MM.1S (cell line): Measurements from ENCODE around the gene SAMD4A.

Source experiments
- DNase-seq: peaks from one replicate; pipeline ENCODE4 v3.0.0-alpha.2; 2015
- H2AFZ ChIP-seq: fragments of 300-600 bp; sonication (generic); 2 replicates; pipeline ENCODE4 v1.6.0; 2016; ENCODE audit warnings: antibody characterized with exemption, low read length
- H3F3A ChIP-seq: fragments of 300-600 bp; sonication (generic); 2 replicates; pipeline ENCODE4 v1.6.1; 2016; ENCODE audit warnings: mild to moderate bottlenecking, antibody characterized with exemption, low read length, moderate library complexity, mixed read lengths; ENCODE audit not compliant: insufficient read depth
- H3K27ac ChIP-seq: fragments of 300-600 bp; sonication (generic); 2 replicates; pipeline ENCODE4 v1.5.1; 2016; ENCODE audit warnings: mild to moderate bottlenecking, low read length
- H3K27me3 ChIP-seq: fragments of 300-600 bp; sonication (generic); replicated peaks from 2 replicates; pipeline ENCODE4 v1.6.0; 2016; ENCODE audit warnings: low read length; ENCODE audit not compliant: insufficient read depth
- H3K36me3 ChIP-seq: fragments of 300-600 bp; sonication (generic); replicated peaks from 2 replicates; pipeline ENCODE4 v1.6.1; 2016; ENCODE audit warnings: mild to moderate bottlenecking, low read length, mixed read lengths; ENCODE audit not compliant: insufficient read depth
- H3K4me1 ChIP-seq: fragments of 300-600 bp; sonication (generic); 2 replicates; pipeline ENCODE4 v1.6.1; 2016; ENCODE audit warnings: low read length, mixed read lengths
- H3K4me2 ChIP-seq: fragments of 300-600 bp; sonication (generic); 2 replicates; pipeline ENCODE4 v1.6.0; 2016; ENCODE audit warnings: low read depth, low read length
- H3K4me3 ChIP-seq: fragments of 300-600 bp; sonication (generic); 2 replicates; pipeline ENCODE4 v1.5.1; 2016; ENCODE audit warnings: low read length, mixed read lengths
- H3K79me2 ChIP-seq: fragments of 300-600 bp; sonication (generic); 2 replicates; pipeline ENCODE4 v1.6.1; 2016; ENCODE audit warnings: mixed run types, low read length, mixed read lengths
- H3K9ac ChIP-seq: fragments of 300-600 bp; sonication (generic); 2 replicates; pipeline ENCODE4 v1.6.1; 2016; ENCODE audit warnings: low read length, mixed read lengths
- H3K9me2 ChIP-seq: fragments of 300-600 bp; sonication (generic); replicated peaks from 2 replicates; pipeline ENCODE4 v1.6.1; 2016; ENCODE audit warnings: mild to moderate bottlenecking, low read length, mixed read lengths; ENCODE audit not compliant: insufficient read depth
- H3K9me3 ChIP-seq: fragments of 300-600 bp; sonication (generic); replicated peaks from 2 replicates; pipeline ENCODE4 v1.6.1; 2016; ENCODE audit warnings: mild to moderate bottlenecking, low read length, mixed read lengths; ENCODE audit not compliant: insufficient read depth
- H4K20me1 ChIP-seq: fragments of 300-600 bp; sonication (generic); 2 replicates; pipeline ENCODE4 v1.6.1; 2016; ENCODE audit warnings: mild to moderate bottlenecking, low read length, moderate library complexity, mixed read lengths; ENCODE audit not compliant: insufficient read depth
- CTCF ChIP-seq: fragments of 300-600 bp; sonication (generic); IDR thresholded peaks from 2 replicates; pipeline ENCODE4 v1.5.1; 2016; ENCODE audit warnings: antibody characterized with exemption, low read length, mixed read lengths
- EZH2 ChIP-seq: fragments of 300-600 bp; sonication (generic); optimal IDR thresholded peaks from 2 replicates; pipeline ENCODE3; 2017; ENCODE audit warnings: low read depth, mild to moderate bottlenecking, antibody characterized with exemption, low read length, mixed read lengths
- EZH2phosphoT487 ChIP-seq: fragments of 300-600 bp; sonication (generic); IDR thresholded peaks from 2 replicates; pipeline ENCODE4 v1.6.1; 2018; ENCODE audit warnings: antibody characterized with exemption, low read length

The SAMD4A gene

GRCh38 chr14:54781080-54781479, 214.2 kb downstream of the SAMD4A start:
- H3K9ac ChIP-seq, result no peak overlapping the region
- no peak for TF ChIP-seq EZH2
- no peak for TF ChIP-seq CTCF
- TF ChIP-seq EZH2phosphoT487, result no peak
- no peak overlapping the region for H2AFZ ChIP-seq
- no peak overlapping the region for H3K27ac ChIP-seq
- H3K79me2 ChIP-seq, result no peaks in the 10 kb centered on the region
- H3K4me2 ChIP-seq, result no peak overlapping the region
- no peak overlapping the region for H3K4me3 ChIP-seq
- no peaks in the 10 kb centered on the region for H4K20me1 ChIP-seq
- no peaks in the 10 kb centered on the region for H3K4me1 ChIP-seq
- H3K36me3 ChIP-seq, result no peaks in the 10 kb centered on the region
- no peak for DNase-seq
- no peaks in the 10 kb centered on the region for H3K27me3 ChIP-seq
- H3K9me2 ChIP-seq, result no peaks in the 10 kb centered on the region
- H3F3A ChIP-seq, result no peaks in the 10 kb centered on the region
- H3K9me3 ChIP-seq, result no peaks in the 10 kb centered on the region

GRCh38 chr14:54781961-54782750, 215.2 kb downstream of the SAMD4A start:
- no peaks in the 10 kb centered on the region for H3K36me3 ChIP-seq
- no peaks in the 10 kb centered on the region for H4K20me1 ChIP-seq
- no peak for DNase-seq
- peak overlapping the region; percentile 49 for H3K4me2 ChIP-seq
- TF ChIP-seq CTCF, result no peak
- no peak for TF ChIP-seq EZH2phosphoT487
- no peak for TF ChIP-seq EZH2
- H3K9me2 ChIP-seq, result no peaks in the 10 kb centered on the region
- no peaks in the 10 kb centered on the region for H3K4me1 ChIP-seq
- no peak overlapping the region for H3K27ac ChIP-seq
- H3F3A ChIP-seq, result no peaks in the 10 kb centered on the region
- H3K27me3 ChIP-seq, result no peaks in the 10 kb centered on the region
- no peak overlapping the region for H2AFZ ChIP-seq
- H3K79me2 ChIP-seq, result no peaks in the 10 kb centered on the region
- H3K9me3 ChIP-seq, result no peaks in the 10 kb centered on the region
- no peak overlapping the region for H3K4me3 ChIP-seq
- H3K9ac ChIP-seq, result no peak overlapping the region

- no peaks in the 10 kb centered on the region for H3K4me1 ChIP-seq
- no peak overlapping the region for H2AFZ ChIP-seq
- H3F3A ChIP-seq, result no peaks in the 10 kb centered on the region
- peak; percentile 48 for DNase-seq
- no peak overlapping the region for H3K4me3 ChIP-seq
- no peaks in the 10 kb centered on the region for H3K27me3 ChIP-seq
- H3K9me3 ChIP-seq, result no peaks in the 10 kb centered on the region
- no peak overlapping the region for H3K9ac ChIP-seq
- no peaks in the 10 kb centered on the region for H3K79me2 ChIP-seq
- TF ChIP-seq EZH2phosphoT487, result no peak
- TF ChIP-seq EZH2, result no peak
- TF ChIP-seq CTCF, result peak; percentile 54
- no peaks in the 10 kb centered on the region for H3K9me2 ChIP-seq
- peak overlapping the region; percentile 49; the same call in 1 of the 2 replicates for H3K4me2 ChIP-seq
- H3K36me3 ChIP-seq, result no peaks in the 10 kb centered on the region
- no peak overlapping the region for H3K27ac ChIP-seq
- H4K20me1 ChIP-seq, result no peaks in the 10 kb centered on the region
Measured at GRCh38 chr14:54782751-54783659, 216.1 kb downstream of the SAMD4A start.
